HEK293T (cell line): ENCODE measurements around the gene HIVEP2.

ENCODE experiments used
- CTCF ChIA-PET: fragments of 350-600 bp; formaldehyde crosslinking; extraction: SDS; loops from one replicate; lab custom pipeline; 2021; ENCODE audit warnings: antibody characterized with exemption, inconsistent platforms; lab: Yijun Ruan, JAX
- POLR2A ChIA-PET: fragments of 350-600 bp; formaldehyde crosslinking; extraction: SDS; loops from one replicate; lab custom pipeline; 2020; ENCODE audit warnings: antibody characterized with exemption, inconsistent platforms; lab: Yijun Ruan, JAX
- DNase-seq: peaks from one replicate; pipeline ENCODE4 v3.0.0; 2012; ENCODE audit warnings: mixed read lengths; ENCODE audit errors: extremely low spot score
- ARNT ChIP-seq: fragments of 450-650 bp; IDR thresholded peaks from 2 replicates; pipeline ENCODE4 v1.6.1; 2017; ENCODE audit warnings: mild to moderate bottlenecking
- BHLHE40 ChIP-seq: fragments of 450-650 bp; IDR thresholded peaks from 2 replicates; pipeline ENCODE4 v1.6.1; 2016; ENCODE audit warnings: mild to moderate bottlenecking, moderate library complexity, borderline replicate concordance
- CTBP1 ChIP-seq: fragments of 450-650 bp; IDR thresholded peaks from 2 replicates; pipeline ENCODE4 v1.6.1; 2016; ENCODE audit warnings: borderline replicate concordance
- ELF4 ChIP-seq: fragments of 450-650 bp; IDR thresholded peaks from 2 replicates; pipeline ENCODE4 v1.6.1; 2017; ENCODE audit warnings: antibody characterized with exemption
- FOXA1 ChIP-seq: fragments of 450-650 bp; IDR thresholded peaks from 2 replicates; pipeline ENCODE4 v1.6.1; 2016; ENCODE audit warnings: mild to moderate bottlenecking
- FOXK2 ChIP-seq: fragments of 450-650 bp; IDR thresholded peaks from 2 replicates; pipeline ENCODE4 v1.6.1; 2016; ENCODE audit warnings: mild to moderate bottlenecking
- FOXM1 ChIP-seq: fragments of 450-650 bp; IDR thresholded peaks from 2 replicates; pipeline ENCODE4 v1.6.1; 2017; ENCODE audit warnings: mild to moderate bottlenecking, borderline replicate concordance
- HDGF ChIP-seq: fragments of 450-650 bp; IDR thresholded peaks from 2 replicates; pipeline ENCODE4 v1.6.1; 2017; ENCODE audit warnings: antibody characterized with exemption, borderline replicate concordance
- L3MBTL2 ChIP-seq: fragments of 450-650 bp; conservative IDR thresholded peaks from 2 replicates; pipeline ENCODE4 v1.6.1; 2016; ENCODE audit warnings: mild to moderate bottlenecking
- LEF1 ChIP-seq: fragments of 450-650 bp; IDR thresholded peaks from 2 replicates; pipeline ENCODE4 v1.6.1; 2017; ENCODE audit warnings: mild to moderate bottlenecking, borderline replicate concordance
- NFRKB ChIP-seq: fragments of 450-650 bp; IDR thresholded peaks from 2 replicates; pipeline ENCODE4 v1.6.1; 2016; ENCODE audit warnings: mild to moderate bottlenecking, moderate library complexity
- PKNOX1 ChIP-seq: fragments of 450-650 bp; IDR thresholded peaks from 2 replicates; pipeline ENCODE4 v1.6.1; 2016
- SP1 ChIP-seq: fragments of 450-650 bp; IDR thresholded peaks from 2 replicates; pipeline ENCODE4 v1.6.1; 2017
- SUZ12 ChIP-seq: fragments of 450-650 bp; IDR thresholded peaks from 2 replicates; pipeline ENCODE4 v1.6.1; 2016; ENCODE audit warnings: mild to moderate bottlenecking
- TARDBP ChIP-seq: fragments of 450-650 bp; IDR thresholded peaks from 2 replicates; pipeline ENCODE4 v1.6.1; 2016
- ZNF384 ChIP-seq: fragments of 450-650 bp; IDR thresholded peaks from 2 replicates; pipeline ENCODE4 v1.6.1; 2016

Gene HIVEP2

GRCh38 chr6:142918339-142919042 is 26.5 kb downstream of the HIVEP2 start:
- ChIA-PET CTCF (no interaction called here), POLR2A (no interaction called here)
- DNase-seq: no peak
- TF ChIP-seq ZNF384 (no peak), FOXK2 (no peak), TARDBP (no peak), FOXA1 (no peak), SUZ12 (no peak), PKNOX1 (no peak), SP1 (no peak), CTBP1 (no peak), BHLHE40 (no peak), ARNT (no peak), LEF1 (no peak), HDGF (no peak), NFRKB (no peak), FOXM1 (no peak), ELF4 (no peak)

GRCh38 chr6:142916881-142917280 is 28.1 kb downstream of the HIVEP2 start:
- no peak for TF ChIP-seq BHLHE40
- TF ChIP-seq TARDBP: no peak
- no peak for TF ChIP-seq SP1
- TF ChIP-seq L3MBTL2: no peak
- no peak for TF ChIP-seq NFRKB
- TF ChIP-seq LEF1: no peak
- TF ChIP-seq PKNOX1: no peak
- no peak for TF ChIP-seq ARNT
- no peak for TF ChIP-seq FOXA1
- no peak for TF ChIP-seq ELF4
- ChIA-PET CTCF (no interaction called here), POLR2A (no interaction called here)
- no peak for DNase-seq

- TF ChIP-seq SP1 (no peak), TARDBP (no peak), ELF4 (no peak), ZNF384 (no peak), NFRKB (no peak), FOXM1 (no peak), L3MBTL2 (no peak), CTBP1 (no peak), HDGF (no peak), BHLHE40 (no peak), ARNT (no peak), FOXA1 (no peak), PKNOX1 (no peak), SUZ12 (no peak), FOXK2 (no peak), LEF1 (no peak)
- CTCF ChIA-PET: no interaction called here
- POLR2A ChIA-PET: no interaction called here
These were observed 29.9 kb downstream of the HIVEP2 start for GRCh38 chr6:142914937-142915697.

GRCh38 chr6:142914369-142914768 is 30.6 kb downstream of the HIVEP2 start:
- no peak for DNase-seq
- ChIA-PET POLR2A (no interaction called here), CTCF (no interaction called here)
- TF ChIP-seq BHLHE40: no peak
- no peak for TF ChIP-seq FOXK2
- TF ChIP-seq NFRKB: no peak
- no peak for TF ChIP-seq FOXM1
- TF ChIP-seq FOXA1: no peak
- TF ChIP-seq ELF4: no peak
- TF ChIP-seq HDGF: no peak
- no peak for TF ChIP-seq CTBP1
- no peak for TF ChIP-seq SUZ12
- no peak for TF ChIP-seq L3MBTL2
- TF ChIP-seq SP1: no peak
- no peak for TF ChIP-seq TARDBP
- TF ChIP-seq LEF1: no peak

More at GRCh38 chr6:142914937-142915697, 29.9 kb downstream of the HIVEP2 start:
- DNase-seq: no peak

GRCh38 chr6:142913511-142914047 is 31.4 kb downstream of the HIVEP2 start:
- ChIA-PET POLR2A (no interaction called here), CTCF (interaction anchor here (0.6 kb wide), 1 partner anchor 126 kb away, joined by 4 read pairs; no protein-coding TSS in a partner anchor)
- no peak for DNase-seq
- no peak for TF ChIP-seq FOXK2
- TF ChIP-seq HDGF: no peak
- TF ChIP-seq FOXM1: no peak
- no peak for TF ChIP-seq PKNOX1
- no peak for TF ChIP-seq ELF4
- no peak for TF ChIP-seq SP1
- no peak for TF ChIP-seq FOXA1
- TF ChIP-seq SUZ12: no peak
- TF ChIP-seq ZNF384: no peak
- no peak for TF ChIP-seq TARDBP
- no peak for TF ChIP-seq LEF1
- TF ChIP-seq BHLHE40: no peak
- TF ChIP-seq ARNT: no peak
- no peak for TF ChIP-seq NFRKB
- no peak for TF ChIP-seq CTBP1
- no peak for TF ChIP-seq L3MBTL2
